HG03025 (cell line): Measurements from ENCODE around the gene GCG.

Experiments
- ATAC-seq: cut with Tn5 transposase; IDR thresholded peaks from one replicate; pipeline ENCODE4 v1.9.1; 2021; ENCODE audit warnings: mild to moderate bottlenecking, moderate library complexity; ENCODE audit not compliant: unreplicated experiment, low FRiP score

The GCG gene

DNA sequence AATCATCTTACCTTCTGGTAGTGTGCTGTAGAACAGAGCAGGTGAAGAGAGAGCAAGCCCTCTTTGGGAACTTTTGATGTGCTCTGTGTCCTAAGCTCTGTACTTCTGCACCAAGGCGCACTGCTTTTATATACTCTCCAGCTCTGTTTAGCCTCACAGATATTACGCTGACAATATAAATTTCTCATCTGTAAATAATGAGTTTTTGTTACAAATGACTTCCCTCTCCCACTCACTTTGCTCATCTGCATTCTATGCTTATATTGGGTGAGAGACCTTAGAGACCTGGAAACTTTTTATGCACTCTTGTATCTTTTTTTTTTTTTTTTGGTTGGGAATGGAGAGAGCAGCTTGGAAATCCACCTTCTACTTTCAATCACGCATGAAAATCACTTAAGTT, at the start of gene GCG:
GCG (minus strand) TSS at position 101 of the 400 bp plus-strand sequence. CDS start 3,069 bp downstream, outside the sequence.
- no peak for ATAC-seq

GRCh38 chr2:162200636-162201035, 48.6 kb upstream of the GCG start:
- no peak for ATAC-seq

DNA sequence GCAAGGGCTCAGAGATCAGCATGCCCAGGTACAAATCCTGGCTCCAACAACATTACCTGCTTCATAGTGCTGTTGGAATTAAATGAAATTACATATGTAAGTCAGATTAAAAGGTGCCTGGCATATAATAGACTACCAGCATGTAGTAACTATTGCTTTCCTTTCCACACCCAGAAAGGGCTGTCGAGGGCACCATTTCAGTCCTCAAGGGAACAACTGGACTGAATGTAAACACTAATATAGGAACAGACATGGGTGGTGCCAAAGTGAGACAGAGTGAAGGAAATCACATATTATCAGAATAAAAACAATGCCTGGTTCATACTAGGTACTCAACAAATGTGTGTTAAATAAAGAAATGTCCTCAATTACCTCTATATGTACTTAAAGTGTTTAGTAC, 47.9 kb upstream of the GCG start:
- no peak for ATAC-seq

DNA sequence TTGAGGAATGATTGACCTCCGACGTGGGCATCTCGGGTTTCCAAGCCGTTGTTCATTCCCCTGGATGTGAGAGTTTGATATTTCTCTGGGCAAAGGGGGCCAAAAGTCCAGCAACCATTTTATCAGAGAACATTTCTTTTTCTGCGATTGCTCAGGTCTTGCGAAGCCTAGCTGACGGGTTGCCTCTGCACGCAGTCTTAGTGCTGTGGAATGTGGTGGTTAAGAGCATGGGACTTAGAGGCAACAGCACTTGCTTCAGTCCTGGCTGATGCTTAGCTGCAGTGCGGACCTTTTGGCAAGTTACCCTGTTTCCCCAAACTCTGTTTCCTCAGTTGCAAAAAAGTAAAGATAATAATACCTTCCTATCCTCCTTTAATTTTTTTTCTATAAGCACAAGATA, 46.2 kb upstream of the GCG start:
- ATAC-seq: no peak

DNA sequence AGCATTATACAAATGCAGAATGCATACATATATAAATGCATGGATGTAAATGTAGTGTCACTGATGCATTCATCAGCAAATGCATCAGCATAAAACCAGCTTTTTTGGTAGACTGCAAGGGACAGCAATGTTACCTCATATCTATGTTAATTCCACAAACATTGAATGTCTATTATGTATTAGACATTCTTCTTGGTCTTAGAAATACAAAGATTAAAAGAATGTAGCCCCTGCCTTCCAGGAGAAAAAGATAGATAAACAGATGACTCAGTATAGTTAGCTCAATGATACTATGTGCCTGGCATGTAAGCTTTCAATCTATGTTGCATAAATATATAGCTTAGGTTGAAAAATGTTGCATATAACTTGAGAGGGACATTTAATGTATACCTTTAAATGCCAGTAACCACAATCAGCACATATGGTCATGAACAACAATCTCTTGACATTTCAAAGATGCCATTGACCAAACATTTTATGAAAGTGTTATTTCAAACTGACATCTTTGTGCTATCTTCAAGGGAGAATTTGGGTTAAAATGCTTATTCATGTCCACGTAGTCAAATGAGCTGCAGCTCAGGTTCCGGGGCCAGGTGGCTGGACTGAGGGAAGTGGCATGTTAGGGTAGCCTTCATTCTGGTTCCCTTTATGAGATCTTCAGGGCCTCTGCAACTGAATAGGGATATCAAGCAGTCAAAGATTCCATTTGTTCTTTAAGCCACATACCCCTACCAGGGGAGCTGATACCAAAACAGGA, 45.2 kb upstream of the GCG start:
- ATAC-seq: no peak

DNA sequence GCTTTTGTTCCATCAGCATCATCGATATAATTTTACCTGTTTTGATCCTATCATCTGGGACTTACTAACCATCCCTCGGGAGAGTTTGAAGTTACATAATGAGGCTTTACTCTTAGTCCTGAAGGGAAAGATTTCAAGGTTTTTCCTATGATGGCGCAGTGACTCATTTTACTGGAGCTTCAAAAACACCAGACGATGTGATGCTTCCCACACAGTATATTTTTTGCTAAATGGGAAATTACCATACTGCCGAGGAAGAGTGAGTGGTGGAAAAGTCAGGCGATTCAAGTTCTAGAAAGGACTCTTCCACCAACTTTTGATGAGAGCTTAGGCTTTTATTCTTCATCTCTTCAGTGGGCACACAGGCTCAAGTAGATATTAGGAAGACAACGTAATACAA, 44.6 kb upstream of the GCG start:
- no peak for ATAC-seq

DNA sequence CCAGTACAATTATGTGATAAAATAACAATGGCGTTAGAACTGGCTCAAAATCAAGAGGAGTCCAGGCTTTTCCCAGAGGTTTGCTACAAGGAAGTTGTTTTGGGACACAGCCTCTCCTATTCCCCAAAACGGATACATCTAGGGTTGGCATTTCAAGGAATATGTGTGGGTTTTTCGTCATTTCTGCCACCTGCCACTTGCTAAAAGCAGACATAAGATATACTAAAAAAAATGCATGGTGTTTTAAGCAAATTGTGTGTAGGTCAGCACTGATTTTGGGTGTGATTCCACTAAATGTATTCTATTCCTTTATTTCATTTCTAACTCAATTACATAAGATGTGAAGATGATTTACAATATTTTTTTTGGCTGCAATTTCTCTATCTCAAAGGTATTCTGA, 36.4 kb upstream of the GCG start:
- no peak for ATAC-seq

GRCh38 chr2:162185541-162186232, 33.6 kb upstream of the GCG start:
- ATAC-seq: no peak

DNA sequence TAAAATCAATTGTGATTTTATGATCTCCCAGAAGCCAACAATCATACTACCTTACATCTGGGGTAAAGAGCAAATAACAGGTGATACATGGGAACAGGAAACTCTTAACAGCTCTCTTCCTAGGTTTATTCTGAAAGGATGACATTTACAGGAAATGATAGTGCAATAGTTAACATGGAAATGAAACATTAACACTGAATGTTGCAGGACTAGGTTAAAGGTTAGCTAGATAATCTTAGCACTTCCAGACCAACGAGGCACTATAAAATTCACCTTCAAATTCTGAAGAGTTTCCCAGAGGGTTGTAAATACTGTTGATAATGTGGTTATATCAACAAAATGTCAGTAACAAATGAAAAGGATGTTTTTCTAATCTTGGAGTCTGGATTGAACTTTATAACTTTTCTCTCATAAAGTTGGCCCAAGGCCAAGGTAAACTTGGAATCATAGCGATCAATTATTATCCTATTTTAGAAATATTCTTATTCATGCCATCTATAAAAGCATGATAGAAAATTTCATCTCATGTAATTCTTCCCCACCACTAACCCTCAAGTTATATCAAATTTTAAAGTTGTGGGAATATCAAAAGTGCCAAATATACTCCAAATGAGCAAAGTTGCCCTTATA, 32.9 kb upstream of the GCG start:
- no peak for ATAC-seq

DNA sequence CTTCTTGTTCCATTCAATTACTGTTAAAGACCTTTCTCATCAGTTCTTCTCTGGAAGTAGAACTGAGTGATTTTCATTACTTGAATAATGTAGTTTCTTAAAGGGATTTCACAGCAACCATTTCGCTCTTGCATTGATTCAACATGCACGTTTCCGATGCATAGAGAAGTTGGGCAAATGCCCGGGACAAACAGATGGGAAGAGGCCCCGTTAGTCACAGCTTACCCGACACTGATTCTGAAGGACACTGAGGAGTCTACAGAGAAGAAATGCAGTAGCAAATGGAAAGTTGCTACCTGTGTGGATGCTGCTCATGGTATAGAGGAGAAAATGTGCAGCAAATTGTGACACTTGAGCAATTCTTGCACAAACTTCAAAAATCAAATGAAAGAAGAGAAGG, 32.3 kb upstream of the GCG start:
- no peak for ATAC-seq

DNA sequence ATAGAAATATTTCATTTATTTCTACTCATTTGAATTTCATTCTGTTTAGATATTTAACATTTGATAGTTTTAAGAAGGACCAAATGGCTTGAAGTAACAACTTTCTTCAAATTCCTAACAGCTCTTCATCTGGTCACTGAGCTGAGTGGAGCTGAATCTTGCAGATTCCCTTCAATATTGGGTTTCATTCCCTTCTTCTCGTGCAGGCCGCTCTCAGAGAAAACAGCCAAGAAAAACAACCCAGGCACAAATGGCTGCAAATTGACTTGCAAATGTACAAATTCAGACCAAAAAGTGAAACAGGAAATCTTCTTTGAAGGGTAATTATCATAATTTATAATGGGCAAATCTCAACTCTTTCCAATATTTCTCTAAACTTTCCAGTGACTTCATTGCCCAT, 30.3 kb upstream of the GCG start:
- ATAC-seq: no peak

DNA sequence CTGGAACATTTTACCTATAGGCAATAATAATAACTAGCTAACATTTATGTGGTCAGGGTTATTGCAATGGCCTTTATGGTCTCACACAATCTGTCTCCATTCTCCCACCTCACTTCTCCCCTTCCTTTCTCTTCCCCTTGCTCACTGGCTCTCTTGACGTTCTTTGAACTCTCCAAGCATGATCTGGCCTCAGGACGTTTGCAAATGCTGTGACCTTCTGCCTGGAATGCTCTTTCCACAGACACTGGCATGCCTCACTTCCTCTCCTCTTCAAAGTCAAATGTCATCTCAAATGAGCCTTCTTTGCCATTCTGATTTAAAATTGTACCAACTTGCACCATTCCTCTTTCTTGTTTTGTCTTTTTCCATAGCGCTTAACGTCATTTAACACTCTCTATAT, 25.3 kb upstream of the GCG start:
- no peak for ATAC-seq

- ATAC-seq: no peak
These were observed 23.7 kb upstream of the GCG start for GRCh38 chr2:162175714-162176113.

- ATAC-seq: no peak
These were observed 22.7 kb upstream of the GCG start for GRCh38 chr2:162174746-162175145.

DNA sequence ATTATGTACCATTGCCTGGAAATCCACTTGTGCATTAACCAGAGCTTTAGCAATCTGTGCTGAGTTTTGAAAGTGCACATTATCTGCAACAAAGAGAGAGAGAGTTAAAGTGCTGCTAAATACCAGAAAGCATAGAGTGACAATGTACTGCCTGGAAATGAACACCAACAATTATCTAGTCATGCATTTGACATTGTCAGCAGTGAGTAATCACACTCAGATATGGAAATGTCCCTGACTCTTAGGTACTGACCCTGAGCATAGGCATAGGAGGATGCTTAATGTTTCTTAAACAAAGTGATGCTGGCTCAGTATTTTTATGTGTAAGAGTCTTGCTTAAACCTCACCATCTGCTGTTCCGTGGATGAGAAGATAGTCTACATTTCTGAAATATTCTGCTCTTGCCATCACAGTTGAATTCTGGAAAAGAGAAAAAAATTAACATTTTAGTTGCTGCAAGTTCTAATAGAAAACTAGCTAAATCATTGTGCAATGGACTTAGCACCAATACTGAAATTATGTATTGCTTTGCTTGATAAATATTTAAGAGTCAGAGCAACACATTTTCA, 20.8 kb upstream of the GCG start:
- ATAC-seq: no peak

- ATAC-seq: no peak
These were observed 14.7 kb upstream of the GCG start for GRCh38 chr2:162166745-162167144.

DNA sequence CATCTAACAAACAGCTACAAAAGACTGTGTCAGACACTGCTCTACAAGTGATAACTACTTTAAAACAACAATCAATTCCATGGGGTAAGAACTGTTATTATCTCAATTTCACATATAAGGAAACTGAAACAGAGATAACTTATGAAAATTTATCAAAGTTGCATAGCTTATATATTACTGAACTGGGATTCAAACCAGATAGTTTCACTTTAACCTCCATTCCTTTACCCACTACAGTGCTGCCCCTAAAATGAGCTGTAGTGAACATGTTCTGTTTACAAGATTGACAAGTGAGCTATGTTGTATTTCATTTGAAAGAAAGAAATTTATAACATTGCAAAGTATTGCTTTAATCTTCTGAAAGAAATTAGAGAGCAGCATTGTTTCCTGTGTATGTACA, 14.1 kb upstream of the GCG start:
- no peak for ATAC-seq

DNA sequence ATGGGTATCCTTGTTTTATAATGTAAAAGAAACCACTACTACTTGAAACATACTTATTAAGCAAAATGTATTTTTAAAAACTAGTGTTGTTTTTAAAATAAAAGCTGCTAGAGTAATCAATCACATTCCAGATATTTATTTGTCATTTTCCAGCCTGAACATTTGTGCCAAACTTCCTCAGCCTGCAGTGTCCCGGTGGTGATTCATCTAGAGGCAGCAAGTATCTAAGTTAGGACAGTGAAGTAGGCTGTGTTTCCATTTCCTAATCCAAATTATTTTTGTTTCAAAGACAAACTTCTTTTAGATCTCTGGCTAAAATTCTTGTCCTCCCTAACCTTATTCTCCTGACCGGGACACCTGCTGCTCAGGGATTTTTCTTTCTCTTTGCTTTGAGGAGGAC, 12.8 kb upstream of the GCG start:
- no peak for ATAC-seq

- no peak for ATAC-seq
These were observed 7.4 kb upstream of the GCG start for GRCh38 chr2:162159446-162159845.

DNA sequence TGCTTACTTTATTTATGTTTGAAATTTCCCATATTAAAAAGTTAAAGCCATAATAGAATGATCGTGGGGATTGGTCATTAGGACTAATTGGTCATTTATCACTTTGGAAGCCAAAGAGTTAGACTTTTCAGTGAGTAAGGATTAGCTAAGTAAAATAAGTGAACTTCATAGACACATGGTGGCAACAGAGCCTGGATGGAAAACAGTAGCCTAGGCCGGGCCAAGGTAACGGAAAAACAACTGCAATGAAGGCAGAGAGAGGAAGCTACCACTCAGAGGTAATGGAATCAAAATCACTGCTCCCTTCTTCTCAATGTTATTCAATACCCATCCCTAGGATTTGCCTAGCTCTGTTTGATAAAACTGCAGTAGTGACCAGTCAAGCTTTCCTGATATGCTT, 4.1 kb upstream of the GCG start:
- ATAC-seq: no peak

- ATAC-seq: no peak
These were observed 3.0 kb upstream of the GCG start for GRCh38 chr2:162155093-162155492.
